ENCODE measurements around the gene ZNF385A.
A peak's percentile ranks its signal among the peaks of the same experiment; 100 is the strongest.

Gene ZNF385A, protein sequence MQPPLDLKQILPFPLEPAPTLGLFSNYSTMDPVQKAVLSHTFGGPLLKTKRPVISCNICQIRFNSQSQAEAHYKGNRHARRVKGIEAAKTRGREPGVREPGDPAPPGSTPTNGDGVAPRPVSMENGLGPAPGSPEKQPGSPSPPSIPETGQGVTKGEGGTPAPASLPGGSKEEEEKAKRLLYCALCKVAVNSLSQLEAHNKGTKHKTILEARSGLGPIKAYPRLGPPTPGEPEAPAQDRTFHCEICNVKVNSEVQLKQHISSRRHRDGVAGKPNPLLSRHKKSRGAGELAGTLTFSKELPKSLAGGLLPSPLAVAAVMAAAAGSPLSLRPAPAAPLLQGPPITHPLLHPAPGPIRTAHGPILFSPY

DNA sequence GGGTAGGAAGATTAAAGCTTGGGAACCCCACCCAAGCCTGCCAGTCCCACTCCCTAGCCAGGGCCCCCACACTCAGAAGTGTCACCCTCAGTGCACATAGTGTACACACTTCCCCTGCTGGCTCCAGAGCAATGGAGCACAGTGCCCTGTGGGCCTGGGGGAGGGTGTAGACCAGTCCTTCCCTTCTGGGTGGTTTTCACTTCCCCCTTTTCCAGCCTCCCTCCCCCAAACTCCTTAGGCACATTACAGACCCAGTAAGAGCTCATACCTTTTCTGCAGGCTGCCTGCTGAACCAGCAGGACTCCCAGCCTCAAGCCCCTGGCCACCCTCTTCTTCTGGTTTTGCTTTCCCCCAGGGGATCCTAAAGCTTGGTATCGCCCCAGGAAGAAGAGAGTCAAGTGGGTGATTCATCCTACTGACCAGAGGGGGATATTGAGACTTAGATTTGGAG is at the start of gene ZNF385A:
Gene ZNF385A (minus strand): TSS at position 143 of the 451 bp plus-strand sequence. CDS start 219 bp downstream, outside the sequence.
- Histone ChIP-seq H3K4me2 (ENCODE audit: low read length) (peak within 1 kb of the TSS; percentile 57), H4K20me1 (ENCODE audit: control insufficient read depth, insufficient read depth, low read depth, low read length) (no peaks in the 10 kb centered on the region), H3K27ac (ENCODE audit: low read depth, low read length) (0 out of 2 replicates have a peak within 1 kb of the TSS, but pooled peaks have one; percentile 13), H3K9me3 (ENCODE audit: control insufficient read depth, insufficient read depth, low read length) (no peaks in the 10 kb centered on the region), H3K27me3 (ENCODE audit: control insufficient read depth, low read length) (no peaks in the 10 kb centered on the region), H3K9me2 (replicated peaks; ENCODE audit: control insufficient read depth, low read length) (no peaks in the 10 kb centered on the region), H3K4me3 (ENCODE audit: low read length) (peak within 1 kb of the TSS; percentile 17), H3K36me3 (ENCODE audit: control insufficient read depth, low read length) (no peaks in the 10 kb centered on the region), H3K79me2 (ENCODE audit: control insufficient read depth, low read length) (no peaks in the 10 kb centered on the region), H3K4me1 (ENCODE audit: control insufficient read depth, low read length) (peaks cover 20% of the 10 kb centered on the region), H3F3A (ENCODE audit: control insufficient read depth, insufficient read depth) (no peaks in the 10 kb centered on the region)
- TF ChIP-seq EZH2phosphoT487 (IDR thresholded peaks at IDR 0.05; ENCODE audit: borderline replicate concordance, low read length) = no peak
- TF ChIP-seq, protein P1, sequence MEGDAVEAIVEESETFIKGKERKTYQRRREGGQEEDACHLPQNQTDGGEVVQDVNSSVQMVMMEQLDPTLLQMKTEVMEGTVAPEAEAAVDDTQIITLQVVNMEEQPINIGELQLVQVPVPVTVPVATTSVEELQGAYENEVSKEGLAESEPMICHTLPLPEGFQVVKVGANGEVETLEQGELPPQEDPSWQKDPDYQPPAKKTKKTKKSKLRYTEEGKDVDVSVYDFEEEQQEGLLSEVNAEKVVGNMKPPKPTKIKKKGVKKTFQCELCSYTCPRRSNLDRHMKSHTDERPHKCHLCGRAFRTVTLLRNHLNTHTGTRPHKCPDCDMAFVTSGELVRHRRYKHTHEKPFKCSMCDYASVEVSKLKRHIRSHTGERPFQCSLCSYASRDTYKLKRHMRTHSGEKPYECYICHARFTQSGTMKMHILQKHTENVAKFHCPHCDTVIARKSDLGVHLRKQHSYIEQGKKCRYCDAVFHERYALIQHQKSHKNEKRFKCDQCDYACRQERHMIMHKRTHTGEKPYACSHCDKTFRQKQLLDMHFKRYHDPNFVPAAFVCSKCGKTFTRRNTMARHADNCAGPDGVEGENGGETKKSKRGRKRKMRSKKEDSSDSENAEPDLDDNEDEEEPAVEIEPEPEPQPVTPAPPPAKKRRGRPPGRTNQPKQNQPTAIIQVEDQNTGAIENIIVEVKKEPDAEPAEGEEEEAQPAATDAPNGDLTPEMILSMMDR (IDR thresholded peaks at IDR 0.05; ENCODE audit: low read depth, low read length, poor library complexity, severe bottlenecking) = no peak

DNA sequence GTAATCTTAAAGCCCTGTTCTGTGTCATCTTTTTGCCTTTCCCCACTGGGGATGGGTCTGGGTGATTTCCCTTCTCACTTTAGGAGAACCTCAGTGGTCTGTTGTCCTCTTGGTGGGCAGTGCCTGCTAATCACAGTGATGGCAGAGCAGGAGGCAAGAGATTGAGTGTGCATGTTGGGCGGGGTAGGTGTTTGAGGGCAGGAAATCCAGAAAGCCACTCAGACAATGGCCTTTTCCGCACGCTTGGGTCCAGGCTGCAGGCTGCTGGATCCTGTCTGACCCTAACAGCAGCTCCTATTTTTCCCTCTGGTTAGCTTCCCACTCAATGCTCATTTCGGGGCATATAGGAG is 48.3 kb upstream of the ZNF385A start:
- H3K4me3 ChIP-seq (ENCODE audit: low read length) = no peak overlapping the region
- no peaks in the 10 kb centered on the region for H4K20me1 ChIP-seq (ENCODE audit: control insufficient read depth, insufficient read depth, low read depth, low read length)
- H3K36me3 ChIP-seq (ENCODE audit: control insufficient read depth, low read length) = no peaks in the 10 kb centered on the region
- H3K27ac ChIP-seq (ENCODE audit: low read depth, low read length) = no peak overlapping the region
- H3K4me1 ChIP-seq (ENCODE audit: control insufficient read depth, low read length) = no peaks in the 10 kb centered on the region
- H3K9me2 ChIP-seq (replicated peaks; ENCODE audit: control insufficient read depth, low read length) = no peaks in the 10 kb centered on the region
- H3K79me2 ChIP-seq (ENCODE audit: control insufficient read depth, low read length) = no peaks in the 10 kb centered on the region
- no peaks in the 10 kb centered on the region for H3K9me3 ChIP-seq (ENCODE audit: control insufficient read depth, insufficient read depth, low read length)
- TF ChIP-seq, protein P1 (IDR thresholded peaks at IDR 0.05; ENCODE audit: low read depth, low read length, poor library complexity, severe bottlenecking) = no peak
- no peak for TF ChIP-seq EZH2phosphoT487 (IDR thresholded peaks at IDR 0.05; ENCODE audit: borderline replicate concordance, low read length)
- H3K4me2 ChIP-seq (ENCODE audit: low read length) = no peak overlapping the region
- H3K27me3 ChIP-seq (ENCODE audit: control insufficient read depth, low read length) = peaks cover 52% of the 10 kb centered on the region
- H3F3A ChIP-seq (ENCODE audit: control insufficient read depth, insufficient read depth) = no peaks in the 10 kb centered on the region

DNA sequence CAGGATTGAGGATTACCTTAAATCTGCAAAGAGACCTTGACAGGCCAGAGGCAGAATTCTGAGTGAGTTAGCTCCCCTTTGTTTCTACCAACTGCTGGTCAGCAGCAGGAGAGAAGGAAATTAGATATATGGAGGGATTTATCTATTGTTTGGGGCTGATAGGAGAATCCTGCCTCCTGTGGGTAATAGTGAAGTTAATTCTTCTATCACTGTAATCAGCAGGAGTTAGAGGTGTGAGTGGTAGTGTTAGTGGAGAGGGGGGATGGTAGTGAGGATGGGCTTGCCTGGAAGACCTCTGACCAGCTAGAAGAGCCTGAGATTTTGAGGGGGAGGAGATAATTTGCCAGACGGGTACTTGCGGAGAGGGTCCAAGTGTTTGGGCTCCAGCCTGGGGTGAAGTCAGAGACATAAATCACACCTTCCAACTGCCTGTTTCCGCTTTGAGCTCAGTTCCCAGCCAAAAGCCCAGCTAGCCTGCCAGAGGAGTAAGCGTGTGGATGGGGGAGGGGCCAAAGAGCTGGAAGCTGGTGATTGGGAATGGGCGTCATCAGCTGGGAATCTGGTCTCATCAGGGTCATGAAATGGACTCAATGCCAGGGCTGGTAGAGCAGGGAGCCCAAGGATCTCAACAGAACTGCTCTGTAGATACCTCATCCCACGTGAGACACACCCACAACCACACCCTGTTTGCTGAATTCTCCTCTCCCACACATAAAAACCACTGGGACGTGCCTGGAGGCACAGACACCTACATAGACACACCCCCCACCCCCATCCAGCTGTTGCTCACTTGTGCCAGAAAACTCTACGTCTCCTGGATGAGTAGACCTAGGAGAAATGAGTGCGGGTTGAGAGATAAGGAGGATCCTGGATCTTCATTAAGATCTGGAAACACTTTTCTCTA is 47.6 kb upstream of the ZNF385A start:
- no peak overlapping the region for H3K4me2 ChIP-seq (ENCODE audit: low read length)
- H3K36me3 ChIP-seq (ENCODE audit: control insufficient read depth, low read length) = no peaks in the 10 kb centered on the region
- no peak overlapping the region for H3K27ac ChIP-seq (ENCODE audit: low read depth, low read length)
- no peaks in the 10 kb centered on the region for H3K79me2 ChIP-seq (ENCODE audit: control insufficient read depth, low read length)
- peaks cover 56% of the 10 kb centered on the region for H3K27me3 ChIP-seq (ENCODE audit: control insufficient read depth, low read length)
- H3K9me3 ChIP-seq (ENCODE audit: control insufficient read depth, insufficient read depth, low read length) = no peaks in the 10 kb centered on the region
- no peaks in the 10 kb centered on the region for H3K9me2 ChIP-seq (replicated peaks; ENCODE audit: control insufficient read depth, low read length)
- no peaks in the 10 kb centered on the region for H4K20me1 ChIP-seq (ENCODE audit: control insufficient read depth, insufficient read depth, low read depth, low read length)
- no peaks in the 10 kb centered on the region for H3F3A ChIP-seq (ENCODE audit: control insufficient read depth, insufficient read depth)
- no peaks in the 10 kb centered on the region for H3K4me1 ChIP-seq (ENCODE audit: control insufficient read depth, low read length)
- H3K4me3 ChIP-seq (ENCODE audit: low read length) = no peak overlapping the region
- TF ChIP-seq EZH2phosphoT487 (IDR thresholded peaks at IDR 0.05; ENCODE audit: borderline replicate concordance, low read length) = no peak
- TF ChIP-seq, protein P1 (IDR thresholded peaks at IDR 0.05; ENCODE audit: low read depth, low read length, poor library complexity, severe bottlenecking) = no peak

Measured in DOHH2 (cell line).